ENCODE measurements around the gene EFNA5. TPM values are rescaled to one million over a fixed set of nuclear protein-coding genes. Genes with fewer than 3 reads are reported as not detected.
"Not testable (repeated sequence)": the region's sequence is repeated elsewhere in the genome, so short reads cannot be mapped to it uniquely, and the experiment has no call there.

EFNA5 gene
- total RNA-seq, 2 experiments from 2014 or later, result not detected

DNA sequence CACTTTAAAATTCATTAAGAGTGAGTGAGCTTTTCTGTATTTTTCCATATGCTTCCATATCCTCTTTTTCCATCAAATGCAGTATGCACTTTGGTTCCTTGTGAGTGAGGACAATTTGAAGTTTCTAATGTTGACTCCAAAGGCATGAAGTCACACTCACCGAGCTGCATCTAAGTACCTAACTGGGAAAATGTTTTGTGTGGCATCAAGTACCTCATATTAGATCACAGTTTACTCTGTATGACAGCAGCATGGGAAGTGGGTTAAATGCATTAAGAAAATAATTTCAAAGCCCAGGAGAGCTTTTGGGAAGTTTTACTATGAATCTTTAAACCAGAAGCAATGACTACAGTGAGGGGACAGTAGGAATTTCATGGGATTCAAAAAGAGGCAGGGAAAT is 207.0 kb downstream of the EFNA5 start:
- Mint-ChIP-seq H3K27me3 (peaks cover 4% of the 10 kb centered on the region), H3K4me3 (no peak overlapping the region), H3K4me1 (peaks cover 1% of the 10 kb centered on the region), H3K27ac (no peak overlapping the region), H3K9me3 (no peaks in the 10 kb centered on the region), H3K36me3 (ENCODE audit: low read depth) (no peaks in the 10 kb centered on the region)
- DNase-seq, result no peak
- ChIA-PET POLR2A (no interaction called here), CTCF (no interaction called here)

DNA sequence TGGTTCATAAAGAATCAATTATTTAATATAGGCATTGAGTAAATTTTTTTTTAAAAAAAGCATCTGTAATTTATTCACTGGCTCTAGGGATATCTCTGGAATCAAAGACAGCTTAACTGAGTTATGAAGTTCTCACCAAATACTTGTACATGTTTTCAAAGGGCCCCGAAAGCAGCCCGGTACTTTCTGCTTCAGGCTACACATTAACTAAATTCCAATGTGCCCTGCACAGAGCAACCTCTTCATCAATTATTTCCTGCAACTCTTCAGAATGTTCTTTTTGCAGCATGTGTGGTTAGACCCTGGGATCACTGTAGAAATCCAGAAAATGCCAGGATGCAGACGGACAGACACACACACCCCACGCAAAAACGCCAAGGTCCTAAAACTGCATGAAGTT is 209.0 kb downstream of the EFNA5 start:
- Mint-ChIP-seq H3K4me3 (no peak overlapping the region), H3K9me3 (no peaks in the 10 kb centered on the region), H3K27ac (no peak overlapping the region), H3K4me1 (peaks cover 1% of the 10 kb centered on the region), H3K36me3 (ENCODE audit: low read depth) (no peaks in the 10 kb centered on the region), H3K27me3 (peaks cover 4% of the 10 kb centered on the region)
- ChIA-PET CTCF (no interaction called here), POLR2A (no interaction called here)
- DNase-seq, result no peak

- no peak overlapping the region for H3K4me3 Mint-ChIP-seq
- CTCF ChIA-PET, result no interaction called here
- H3K27me3 Mint-ChIP-seq, result peaks cover 4% of the 10 kb centered on the region
- no peaks in the 10 kb centered on the region for H3K36me3 Mint-ChIP-seq (ENCODE audit: low read depth)
- POLR2A ChIA-PET, result interaction anchor here (1.3 kb wide), 1 partner anchor 15 kb away, joined by 3 read pairs; no protein-coding TSS in a partner anchor
- H3K4me1 Mint-ChIP-seq, result peaks cover 1% of the 10 kb centered on the region
- H3K27ac Mint-ChIP-seq, result no peak overlapping the region
- H3K9me3 Mint-ChIP-seq, result no peaks in the 10 kb centered on the region
- no peak for DNase-seq
These were observed 209.9 kb downstream of the EFNA5 start for GRCh38 chr5:107460789-107461188.

DNA sequence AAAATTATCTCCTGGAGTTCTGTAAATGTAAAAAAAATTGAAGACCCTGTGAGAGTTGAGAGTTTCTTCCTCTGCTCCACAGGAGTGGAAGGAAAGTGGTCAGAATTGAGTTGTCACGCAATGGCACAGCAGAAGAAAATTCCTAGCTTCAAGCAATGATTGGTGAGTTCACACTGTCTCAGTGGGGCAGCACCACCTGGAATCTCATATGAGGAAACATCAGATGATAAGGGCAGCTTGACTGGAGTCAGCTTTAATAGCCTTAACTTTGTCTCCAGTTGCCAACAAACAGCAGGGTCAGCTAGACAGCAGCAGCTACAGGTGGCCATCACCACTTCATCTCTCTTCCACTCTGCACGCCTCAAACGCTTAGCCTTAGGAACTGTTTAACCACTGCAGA is 211.1 kb downstream of the EFNA5 start:
- ChIA-PET CTCF (no interaction called here), POLR2A (no interaction called here)
- H3K27me3 Mint-ChIP-seq, result peaks cover 4% of the 10 kb centered on the region
- no peaks in the 10 kb centered on the region for H3K9me3 Mint-ChIP-seq
- H3K4me1 Mint-ChIP-seq, result peaks cover 1% of the 10 kb centered on the region
- no peak for DNase-seq
- no peak overlapping the region for H3K4me3 Mint-ChIP-seq
- no peaks in the 10 kb centered on the region for H3K36me3 Mint-ChIP-seq (ENCODE audit: low read depth)
- no peak overlapping the region for H3K27ac Mint-ChIP-seq

- Mint-ChIP-seq H3K36me3 (ENCODE audit: low read depth) (no peaks in the 10 kb centered on the region), H3K4me3 (no peak overlapping the region), H3K27ac (no peak overlapping the region), H3K27me3 (peaks cover 6% of the 10 kb centered on the region), H3K4me1 (no peaks in the 10 kb centered on the region), H3K9me3 (no peaks in the 10 kb centered on the region)
- DNase-seq, result no peak
- CTCF ChIA-PET, result interaction anchor here (1.1 kb wide), 1 partner anchor 24 kb away, joined by 3 read pairs; no protein-coding TSS in a partner anchor
- POLR2A ChIA-PET, result no interaction called here
These were observed 212.4 kb downstream of the EFNA5 start for GRCh38 chr5:107458322-107458721.

- Mint-ChIP-seq H3K27me3 (peaks cover 6% of the 10 kb centered on the region), H3K4me3 (no peak overlapping the region), H3K27ac (no peak overlapping the region), H3K36me3 (ENCODE audit: low read depth) (no peaks in the 10 kb centered on the region), H3K4me1 (no peaks in the 10 kb centered on the region), H3K9me3 (no peaks in the 10 kb centered on the region)
- ChIA-PET CTCF (interaction anchor here (1.1 kb wide), 1 partner anchor 24 kb away, joined by 3 read pairs; no protein-coding TSS in a partner anchor), POLR2A (no interaction called here)
- DNase-seq, result no peak
These were observed 212.9 kb downstream of the EFNA5 start for GRCh38 chr5:107457881-107458280.

DNA sequence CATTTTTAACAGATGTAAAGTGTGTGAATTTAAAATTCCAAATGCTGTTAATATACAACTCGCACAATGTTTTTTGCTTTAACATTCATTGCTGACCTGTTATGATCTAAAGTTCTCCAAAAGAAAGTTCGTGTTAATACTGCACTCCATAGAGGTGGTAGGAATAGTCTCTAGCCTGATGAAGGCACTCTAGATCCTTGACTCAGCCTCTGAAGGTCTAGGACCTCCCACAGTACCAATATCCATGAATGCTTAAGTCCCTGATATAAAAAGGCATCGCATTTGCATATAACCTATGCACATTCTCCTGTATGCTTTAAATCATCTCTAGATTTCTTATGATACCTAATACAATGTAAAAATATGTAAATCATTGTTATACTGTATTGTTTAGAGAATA is 213.6 kb downstream of the EFNA5 start:
- H3K36me3 Mint-ChIP-seq (ENCODE audit: low read depth), result no peaks in the 10 kb centered on the region
- H3K9me3 Mint-ChIP-seq, result no peaks in the 10 kb centered on the region
- peaks cover 6% of the 10 kb centered on the region for H3K27me3 Mint-ChIP-seq
- no peak for DNase-seq
- no peak overlapping the region for H3K27ac Mint-ChIP-seq
- CTCF ChIA-PET, result no interaction called here
- H3K4me3 Mint-ChIP-seq, result no peak overlapping the region
- POLR2A ChIA-PET, result no interaction called here
- H3K4me1 Mint-ChIP-seq, result no peaks in the 10 kb centered on the region

DNA sequence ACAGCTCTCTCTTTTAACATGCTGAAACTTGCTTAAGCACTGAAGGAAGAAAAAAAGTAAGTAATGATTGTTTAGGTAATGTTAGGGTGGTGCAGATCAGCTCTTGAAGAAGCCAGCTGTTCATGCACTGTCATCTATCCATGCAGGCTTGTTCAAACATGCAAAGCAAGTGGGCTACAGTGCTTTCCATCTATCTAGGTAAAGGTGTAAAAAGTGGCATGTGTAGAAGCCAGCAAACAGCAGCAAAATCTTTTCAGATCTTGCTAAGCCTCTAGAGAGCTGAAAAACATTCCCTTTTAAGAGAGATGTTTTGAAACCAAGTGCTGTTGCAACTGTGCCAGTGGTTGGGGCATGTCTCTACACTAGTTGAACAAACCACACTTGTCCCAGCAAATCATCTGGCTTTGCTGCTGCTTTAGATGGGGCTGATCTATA is 214.4 kb downstream of the EFNA5 start:
- H3K4me1 Mint-ChIP-seq, result no peaks in the 10 kb centered on the region
- H3K27me3 Mint-ChIP-seq, result peaks cover 4% of the 10 kb centered on the region
- H3K9me3 Mint-ChIP-seq, result no peaks in the 10 kb centered on the region
- no peak overlapping the region for H3K4me3 Mint-ChIP-seq
- no peak for DNase-seq
- no peak overlapping the region for H3K27ac Mint-ChIP-seq
- ChIA-PET CTCF (no interaction called here), POLR2A (no interaction called here)
- no peaks in the 10 kb centered on the region for H3K36me3 Mint-ChIP-seq (ENCODE audit: low read depth)

GRCh38 chr5:107455111-107455544 is 215.6 kb downstream of the EFNA5 start:
- no peak for DNase-seq
- no peaks in the 10 kb centered on the region for H3K4me1 Mint-ChIP-seq
- H3K27ac Mint-ChIP-seq, result no peak overlapping the region
- no peak overlapping the region for H3K4me3 Mint-ChIP-seq
- CTCF ChIA-PET, result no interaction called here
- peaks cover 4% of the 10 kb centered on the region for H3K27me3 Mint-ChIP-seq
- H3K36me3 Mint-ChIP-seq (ENCODE audit: low read depth), result no peaks in the 10 kb centered on the region
- H3K9me3 Mint-ChIP-seq, result no peaks in the 10 kb centered on the region
- POLR2A ChIA-PET, result no interaction called here

DNA sequence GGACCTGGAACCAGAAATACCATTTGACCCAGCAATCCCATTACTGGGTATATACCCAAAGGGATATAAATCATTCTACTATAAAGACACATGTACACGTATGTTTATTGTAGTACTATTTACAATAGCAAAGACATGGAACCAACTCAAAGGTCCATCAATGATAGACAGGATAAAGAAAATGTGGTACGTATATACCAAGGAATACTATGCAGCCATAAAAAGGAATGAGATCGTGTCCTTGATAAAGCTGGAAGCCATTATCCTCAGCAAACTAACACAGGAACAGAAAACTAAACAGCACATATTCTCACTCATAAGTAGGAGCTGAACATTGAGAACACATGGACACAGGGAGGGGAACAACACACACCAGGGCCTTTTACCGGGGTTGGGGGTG is 218.9 kb downstream of the EFNA5 start:
- POLR2A ChIA-PET, DNase-seq, H3K4me3 Mint-ChIP-seq: not testable (repeated sequence)

GRCh38 chr5:107451028-107451427 is 219.7 kb downstream of the EFNA5 start:
- DNase-seq, result no peak
- Mint-ChIP-seq H3K9me3 (no peaks in the 10 kb centered on the region), H3K36me3 (ENCODE audit: low read depth) (no peaks in the 10 kb centered on the region), H3K27me3 (peaks cover 2% of the 10 kb centered on the region), H3K27ac (no peak overlapping the region), H3K4me3 (no peak overlapping the region), H3K4me1 (no peaks in the 10 kb centered on the region)
- ChIA-PET CTCF (no interaction called here), POLR2A (no interaction called here)

More for the DNA sequence above, 218.9 kb downstream of the EFNA5 start:
- H3K4me1 Mint-ChIP-seq; CTCF ChIA-PET; H3K27me3 Mint-ChIP-seq; H3K9me3 Mint-ChIP-seq; H3K27ac Mint-ChIP-seq; H3K36me3 Mint-ChIP-seq (ENCODE audit: low read depth): not testable (repeated sequence)

- H3K4me1 Mint-ChIP-seq, result no peaks in the 10 kb centered on the region
- no peak for DNase-seq
- H3K27me3 Mint-ChIP-seq, result peaks cover 2% of the 10 kb centered on the region
- CTCF ChIA-PET, result no interaction called here
- POLR2A ChIA-PET, result no interaction called here
- H3K9me3 Mint-ChIP-seq, result no peaks in the 10 kb centered on the region
- H3K4me3 Mint-ChIP-seq, result no peak overlapping the region
- H3K36me3 Mint-ChIP-seq (ENCODE audit: low read depth), result no peaks in the 10 kb centered on the region
- H3K27ac Mint-ChIP-seq, result no peak overlapping the region
These were observed 220.2 kb downstream of the EFNA5 start for GRCh38 chr5:107450531-107450930.

DNA sequence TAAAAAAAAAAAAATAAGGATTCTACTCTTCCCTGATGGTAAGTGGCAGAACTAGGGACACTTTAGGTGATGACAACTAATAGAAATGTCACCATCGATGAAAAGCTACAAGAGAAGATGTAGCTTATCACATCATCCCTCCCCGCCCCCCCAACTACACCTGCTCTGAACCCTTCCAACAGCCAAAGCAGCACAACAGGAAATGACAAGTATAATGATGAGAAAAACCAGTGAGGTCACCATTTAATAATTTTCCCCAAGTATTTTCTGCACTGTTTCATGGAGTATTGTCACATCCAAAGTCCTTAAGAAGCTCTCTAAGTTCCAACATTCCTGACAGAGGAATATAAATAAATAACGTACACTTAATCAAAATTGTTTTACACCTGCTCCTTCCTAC is 221.4 kb downstream of the EFNA5 start:
- CTCF ChIA-PET, result interaction anchor here (0.5 kb wide), 1 partner anchor 1341 kb away, joined by 3 read pairs; no protein-coding TSS in a partner anchor
- no peaks in the 10 kb centered on the region for H3K4me1 Mint-ChIP-seq

DNA sequence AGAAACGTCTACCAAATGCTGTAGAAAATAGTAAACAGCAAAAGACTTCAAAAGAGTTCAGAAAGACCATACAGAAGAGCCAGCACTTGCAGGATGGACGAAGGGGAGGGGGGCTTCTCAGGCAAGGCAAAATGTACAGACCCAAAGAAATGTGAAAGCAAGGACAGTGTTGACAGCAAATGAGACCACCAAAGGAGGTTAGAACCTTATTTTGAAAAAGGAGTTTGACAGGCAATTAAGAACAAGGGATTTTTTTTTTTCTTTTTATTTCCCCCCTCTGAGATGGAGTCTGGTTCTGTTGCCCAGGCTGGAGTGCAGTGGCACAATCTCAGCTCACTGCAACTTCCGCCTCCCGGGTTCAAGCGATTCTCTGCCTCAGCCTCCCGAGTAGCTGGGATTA is 223.2 kb downstream of the EFNA5 start:
- no peak overlapping the region for H3K27ac Mint-ChIP-seq
- H3K36me3 Mint-ChIP-seq (ENCODE audit: low read depth), result no peaks in the 10 kb centered on the region
- CTCF ChIA-PET, result no interaction called here
- peaks cover 2% of the 10 kb centered on the region for H3K27me3 Mint-ChIP-seq
- H3K9me3 Mint-ChIP-seq, result no peaks in the 10 kb centered on the region
- no peak for DNase-seq
- POLR2A ChIA-PET, result no interaction called here
- no peak overlapping the region for H3K4me3 Mint-ChIP-seq
- no peaks in the 10 kb centered on the region for H3K4me1 Mint-ChIP-seq

More for the DNA sequence above, 221.4 kb downstream of the EFNA5 start:
- Mint-ChIP-seq H3K27ac (no peak overlapping the region), H3K36me3 (ENCODE audit: low read depth) (no peaks in the 10 kb centered on the region), H3K9me3 (no peaks in the 10 kb centered on the region), H3K27me3 (peaks cover 2% of the 10 kb centered on the region), H3K4me3 (no peak overlapping the region)
- POLR2A ChIA-PET, result no interaction called here
- DNase-seq, result no peak

GRCh38 chr5:107446972-107447371 is 223.8 kb downstream of the EFNA5 start:
- ChIA-PET POLR2A (no interaction called here), CTCF (no interaction called here)
- Mint-ChIP-seq H3K4me1 (no peaks in the 10 kb centered on the region), H3K36me3 (ENCODE audit: low read depth) (no peaks in the 10 kb centered on the region), H3K9me3 (no peaks in the 10 kb centered on the region), H3K27ac (no peak overlapping the region), H3K27me3 (peaks cover 2% of the 10 kb centered on the region), H3K4me3 (no peak overlapping the region)
- no peak for DNase-seq
